Bronchial epithelial cell (primary cell): ENCODE results near the gene CTBP1. TPM values are rescaled to one million over a fixed set of nuclear protein-coding genes. Genes with fewer than 3 reads are reported as not detected.

Experiments
- DNase-seq: peaks from one replicate; pipeline ENCODE4 v3.0.0-alpha.2; 2010; ENCODE audit warnings: low read depth
- FAIRE-seq: peaks from 2 replicates; lab custom pipeline; 2011; peaks lifted over from hg19 to GRCh38; lab: Jason Lieb, UNC
- H3K27me3 ChIP-seq: 2 replicates; pipeline ENCODE4 v1.5.1; 2011; ENCODE audit warnings: low read length; ENCODE audit not compliant: control insufficient read depth, insufficient read depth
- H3K36me3 ChIP-seq: 2 replicates; pipeline ENCODE4 v1.5.1; 2011; ENCODE audit warnings: low read length; ENCODE audit not compliant: control insufficient read depth, insufficient read depth
- H3K4me3 ChIP-seq: 2 replicates; pipeline ENCODE4 v1.5.1; 2011; ENCODE audit warnings: mild to moderate bottlenecking, low read depth, low read length, control low read depth
- total RNA-seq: library from RNA; depleted of rRNA; stranded (reverse); fragments of >200 nt; gene quantifications from 2 replicates; pipeline ENCODE4 v1.2.1, GENCODE V29; 2014
- TF ChIP-seq, protein P1 (sequence below): IDR thresholded peaks from 2 replicates; pipeline ENCODE4 v1.5.1; 2011; ENCODE audit warnings: mild to moderate bottlenecking, moderate library complexity, low read length, control low read depth, inconsistent platforms; ENCODE audit not compliant: insufficient read depth, severe bottlenecking

The CTBP1 gene
- total RNA-seq, 1 donor from 2014 or later = 173 TPM

- no peak for FAIRE-seq
- Histone ChIP-seq H3K27me3 (peaks cover 37% of the 10 kb centered on the region), H3K4me3 (no peak overlapping the region), H3K36me3 (no peaks in the 10 kb centered on the region)
- TF ChIP-seq, protein P1, sequence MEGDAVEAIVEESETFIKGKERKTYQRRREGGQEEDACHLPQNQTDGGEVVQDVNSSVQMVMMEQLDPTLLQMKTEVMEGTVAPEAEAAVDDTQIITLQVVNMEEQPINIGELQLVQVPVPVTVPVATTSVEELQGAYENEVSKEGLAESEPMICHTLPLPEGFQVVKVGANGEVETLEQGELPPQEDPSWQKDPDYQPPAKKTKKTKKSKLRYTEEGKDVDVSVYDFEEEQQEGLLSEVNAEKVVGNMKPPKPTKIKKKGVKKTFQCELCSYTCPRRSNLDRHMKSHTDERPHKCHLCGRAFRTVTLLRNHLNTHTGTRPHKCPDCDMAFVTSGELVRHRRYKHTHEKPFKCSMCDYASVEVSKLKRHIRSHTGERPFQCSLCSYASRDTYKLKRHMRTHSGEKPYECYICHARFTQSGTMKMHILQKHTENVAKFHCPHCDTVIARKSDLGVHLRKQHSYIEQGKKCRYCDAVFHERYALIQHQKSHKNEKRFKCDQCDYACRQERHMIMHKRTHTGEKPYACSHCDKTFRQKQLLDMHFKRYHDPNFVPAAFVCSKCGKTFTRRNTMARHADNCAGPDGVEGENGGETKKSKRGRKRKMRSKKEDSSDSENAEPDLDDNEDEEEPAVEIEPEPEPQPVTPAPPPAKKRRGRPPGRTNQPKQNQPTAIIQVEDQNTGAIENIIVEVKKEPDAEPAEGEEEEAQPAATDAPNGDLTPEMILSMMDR = no peak
- no peak for DNase-seq
Observed at GRCh38 chr4:1172971-1173757, 75.8 kb downstream of the CTBP1 start.

DNA sequence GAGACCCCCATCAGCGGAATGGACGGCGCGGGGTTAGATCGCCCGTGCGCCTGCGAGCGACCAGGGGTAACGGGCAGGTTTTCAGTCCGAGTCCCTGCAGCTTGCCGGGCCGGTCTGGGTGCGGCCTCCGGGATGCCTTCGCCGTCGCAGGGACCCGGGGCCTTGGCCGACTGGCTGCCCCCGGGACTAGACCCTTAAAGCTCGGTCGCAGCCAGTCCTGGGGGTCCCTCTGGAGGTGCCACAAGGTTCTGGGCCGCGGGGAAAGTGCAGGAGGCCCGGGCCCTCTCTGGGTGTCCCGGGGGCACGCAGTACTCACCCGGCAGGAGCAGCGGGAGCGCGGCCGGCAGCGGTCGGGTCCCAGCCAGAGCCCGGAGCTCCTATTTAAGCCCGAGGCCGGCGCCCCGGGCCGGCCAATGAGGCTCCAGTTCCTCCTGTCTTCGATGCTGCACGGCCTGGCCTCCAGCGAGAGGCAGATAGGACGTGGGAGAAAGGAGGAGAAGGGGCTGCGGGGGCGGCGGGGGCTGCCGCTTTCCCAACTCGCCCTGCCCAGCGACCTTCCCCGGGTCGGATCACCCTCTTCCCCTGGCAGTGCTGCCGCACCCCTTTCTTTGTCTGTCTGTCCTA, 76.6 kb downstream of the CTBP1 start, which contains the start of gene SPON2:
TSS of gene SPON2 (minus strand) at position 356 of the 624 bp plus-strand sequence.
- FAIRE-seq (no peak), DNase-seq (no peak)
- Histone ChIP-seq H3K27me3 (peaks cover 40% of the 10 kb centered on the region), H3K4me3 (peak within 1 kb of the TSS; percentile 3), H3K36me3 (no peaks in the 10 kb centered on the region)
- TF ChIP-seq, protein P1 = no peak

- TF ChIP-seq, protein P1 = no peak
- no peak overlapping the region for H3K4me3 ChIP-seq
- no peaks in the 10 kb centered on the region for H3K36me3 ChIP-seq
- FAIRE-seq = no peak
- H3K27me3 ChIP-seq = peaks cover 40% of the 10 kb centered on the region
- no peak for DNase-seq
Observed at GRCh38 chr4:1171311-1172227, 77.4 kb downstream of the CTBP1 start.

GRCh38 chr4:1170976-1171310, 78.0 kb downstream of the CTBP1 start:
- Histone ChIP-seq H3K36me3 (no peaks in the 10 kb centered on the region), H3K4me3 (no peak overlapping the region), H3K27me3 (peaks cover 40% of the 10 kb centered on the region)
- no peak for FAIRE-seq
- TF ChIP-seq, protein P1 = no peak
- no peak for DNase-seq

DNA sequence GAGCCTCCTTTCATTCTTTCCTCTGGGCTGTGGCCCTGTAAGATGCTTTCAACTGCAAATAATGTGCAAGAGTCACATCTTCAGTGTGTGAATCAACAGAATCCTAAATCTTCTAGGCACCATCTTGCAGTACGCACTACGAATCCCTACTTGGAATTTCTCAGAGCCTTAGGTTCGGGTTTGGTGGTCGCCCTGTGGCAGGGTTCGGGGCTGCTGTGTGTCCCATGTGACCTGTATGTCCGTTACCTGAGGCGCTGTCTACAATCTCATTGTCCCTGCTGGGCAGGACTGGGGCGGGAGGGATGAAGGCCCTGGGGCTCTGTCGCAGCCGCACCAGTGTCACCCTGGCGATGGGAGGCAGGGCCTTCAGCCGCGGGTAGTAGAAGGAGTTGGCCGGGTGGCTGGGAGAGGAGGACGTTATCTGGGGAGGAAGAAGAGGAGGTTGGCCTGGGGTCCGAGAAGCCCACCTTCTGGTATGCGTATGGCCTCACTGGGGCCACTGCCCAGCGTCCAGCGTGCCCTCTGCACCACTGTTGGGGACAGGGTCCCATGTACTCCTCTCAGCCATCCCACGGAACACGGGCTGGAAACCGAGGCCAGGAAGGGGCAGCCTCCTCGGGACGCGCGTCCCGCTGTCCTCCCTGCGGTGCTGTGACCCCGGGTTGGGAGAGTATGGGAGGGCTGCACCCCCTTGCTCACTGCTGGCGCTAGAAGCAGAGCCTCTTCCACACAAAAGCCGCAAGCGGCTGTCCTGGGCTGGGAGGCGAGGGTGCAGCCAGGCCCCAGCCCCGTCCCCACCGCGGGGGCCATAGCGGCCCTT, 78.6 kb downstream of the CTBP1 start:
- DNase-seq = no peak
- Histone ChIP-seq H3K27me3 (peaks cover 40% of the 10 kb centered on the region), H3K36me3 (no peaks in the 10 kb centered on the region)

More for the DNA sequence above, 78.6 kb downstream of the CTBP1 start:
- no peak overlapping the region for H3K4me3 ChIP-seq
- no peak for FAIRE-seq
- TF ChIP-seq, protein P1 = no peak
